ENCODE measurements around the gene IGFBP1. TPM values are rescaled to one million over a fixed set of nuclear protein-coding genes. Genes with fewer than 3 reads are reported as not detected.
A peak's percentile ranks its signal among the peaks of the same experiment; 100 is the strongest.
"Not testable (repeated sequence)": the region's sequence is repeated elsewhere in the genome, so short reads cannot be mapped to it uniquely, and the experiment has no call there.

The IGFBP1 gene
- total RNA-seq: not detected
- polyA plus RNA-seq: not detected

GRCh38 chr7:45888185-45888992, at the start of gene IGFBP1:
TSS of gene IGFBP1 (plus strand) at chr7:45888488. CDS start at chr7:45888653, 165 bp downstream.
- WGBS, 2 donors: 2 to 4% methylated on average over 73 of the region's 73 CpGs
- H3K27me3 ChIP-seq: peaks cover 8 to 49% (median 33%) of the 10 kb centered on the region in 3 donors
- H3K27ac ChIP-seq: no peak within 1 kb of the TSS
- peak within 1 kb of the TSS in 2 of 4 donors; percentile 35 to 36 for H3K4me3 ChIP-seq
- intact Hi-C loops (cut with DNase I): no loop called here
- H3K36me3 ChIP-seq: no peaks in the 10 kb centered on the region
- TF ChIP-seq POLR2AphosphoS5 (IDR thresholded peaks at IDR 0.05) (no peak), EP300 (IDR thresholded peaks at IDR 0.05) (no peak), POLR2A (IDR thresholded peaks at IDR 0.05) (no peak)
- TF ChIP-seq, protein P1, sequence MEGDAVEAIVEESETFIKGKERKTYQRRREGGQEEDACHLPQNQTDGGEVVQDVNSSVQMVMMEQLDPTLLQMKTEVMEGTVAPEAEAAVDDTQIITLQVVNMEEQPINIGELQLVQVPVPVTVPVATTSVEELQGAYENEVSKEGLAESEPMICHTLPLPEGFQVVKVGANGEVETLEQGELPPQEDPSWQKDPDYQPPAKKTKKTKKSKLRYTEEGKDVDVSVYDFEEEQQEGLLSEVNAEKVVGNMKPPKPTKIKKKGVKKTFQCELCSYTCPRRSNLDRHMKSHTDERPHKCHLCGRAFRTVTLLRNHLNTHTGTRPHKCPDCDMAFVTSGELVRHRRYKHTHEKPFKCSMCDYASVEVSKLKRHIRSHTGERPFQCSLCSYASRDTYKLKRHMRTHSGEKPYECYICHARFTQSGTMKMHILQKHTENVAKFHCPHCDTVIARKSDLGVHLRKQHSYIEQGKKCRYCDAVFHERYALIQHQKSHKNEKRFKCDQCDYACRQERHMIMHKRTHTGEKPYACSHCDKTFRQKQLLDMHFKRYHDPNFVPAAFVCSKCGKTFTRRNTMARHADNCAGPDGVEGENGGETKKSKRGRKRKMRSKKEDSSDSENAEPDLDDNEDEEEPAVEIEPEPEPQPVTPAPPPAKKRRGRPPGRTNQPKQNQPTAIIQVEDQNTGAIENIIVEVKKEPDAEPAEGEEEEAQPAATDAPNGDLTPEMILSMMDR (IDR thresholded peaks at IDR 0.05): no peak
- peaks cover 0 to 11% (median 9%) of the 10 kb centered on the region in 4 donors for H3K4me1 ChIP-seq
- no peaks in the 10 kb centered on the region for H3K9me3 ChIP-seq
- no peak for DNase-seq

DNA sequence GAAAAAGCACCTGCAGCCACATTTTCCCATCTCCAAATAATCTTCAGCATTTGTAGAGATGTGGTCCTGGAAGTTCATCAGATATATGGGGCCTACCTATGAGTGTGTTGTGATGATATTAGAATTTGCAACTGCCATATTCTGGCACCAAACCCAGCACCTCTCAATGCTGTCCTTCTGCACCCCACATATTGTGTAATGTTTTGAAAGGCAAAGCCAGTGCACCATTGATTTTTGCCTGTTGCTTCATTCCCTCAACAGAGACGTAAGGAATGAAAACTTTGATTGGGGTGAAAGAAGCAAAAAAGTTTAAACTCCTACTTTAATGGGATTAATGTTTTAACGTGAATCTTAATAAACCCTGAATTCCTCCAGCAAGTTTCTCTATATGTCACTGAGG, 49.4 kb upstream of the IGFBP1 start:
- H3K27ac ChIP-seq; H3K36me3 ChIP-seq; intact Hi-C loops (cut with DNase I); H3K4me3 ChIP-seq; DNase-seq; H3K9me3 ChIP-seq; H3K27me3 ChIP-seq; H3K4me1 ChIP-seq: not testable (repeated sequence)
- WGBS, 2 donors: 69 to 76% methylated on average over 2 of the region's 2 CpGs

GRCh38 chr7:45841926-45842717, 46.2 kb upstream of the IGFBP1 start:
- H3K27me3 ChIP-seq; H3K4me1 ChIP-seq; intact Hi-C loops (cut with DNase I); DNase-seq; H3K36me3 ChIP-seq; H3K27ac ChIP-seq; H3K4me3 ChIP-seq; H3K9me3 ChIP-seq: not testable (repeated sequence)
- WGBS, 2 donors: 54% methylated on average over 4 of the region's 4 CpGs

- H3K27me3 ChIP-seq; intact Hi-C loops (cut with DNase I); DNase-seq; H3K4me1 ChIP-seq; H3K27ac ChIP-seq; H3K9me3 ChIP-seq; H3K36me3 ChIP-seq; H3K4me3 ChIP-seq: not testable (repeated sequence)
- 40 to 66% methylated on average over 5 of the region's 5 CpGs for WGBS, 2 donors
These were observed 41.8 kb upstream of the IGFBP1 start for GRCh38 chr7:45846536-45846935.

DNA sequence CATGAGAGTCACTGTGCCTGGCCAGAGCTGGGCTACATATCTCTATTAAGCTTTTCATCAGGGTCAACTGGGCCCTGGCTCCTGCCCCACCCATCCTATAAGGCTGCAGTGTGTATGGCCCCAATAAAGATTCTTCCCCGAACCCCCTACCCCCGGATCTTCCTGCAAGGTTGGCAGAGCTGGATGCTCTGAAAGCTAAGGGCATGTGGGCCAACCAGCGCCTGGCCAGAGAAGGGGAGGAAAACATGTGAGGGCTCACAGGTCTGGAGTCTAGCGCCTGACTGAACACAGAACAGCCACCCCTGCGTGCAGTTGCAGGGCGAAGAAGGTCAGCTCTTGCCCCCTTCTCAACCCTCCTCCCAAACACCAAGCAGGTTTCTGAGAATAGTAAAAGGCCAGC, 39.6 kb upstream of the IGFBP1 start:
- H3K4me3 ChIP-seq; H3K9me3 ChIP-seq; intact Hi-C loops (cut with DNase I); H3K27ac ChIP-seq; H3K4me1 ChIP-seq; DNase-seq; H3K36me3 ChIP-seq: not testable (repeated sequence)
- 77 to 84% methylated on average over 6 of the region's 6 CpGs for WGBS, 2 donors
- peaks cover 0 to 19% (median 3%) of the 10 kb centered on the region in 3 donors for H3K27me3 ChIP-seq

DNA sequence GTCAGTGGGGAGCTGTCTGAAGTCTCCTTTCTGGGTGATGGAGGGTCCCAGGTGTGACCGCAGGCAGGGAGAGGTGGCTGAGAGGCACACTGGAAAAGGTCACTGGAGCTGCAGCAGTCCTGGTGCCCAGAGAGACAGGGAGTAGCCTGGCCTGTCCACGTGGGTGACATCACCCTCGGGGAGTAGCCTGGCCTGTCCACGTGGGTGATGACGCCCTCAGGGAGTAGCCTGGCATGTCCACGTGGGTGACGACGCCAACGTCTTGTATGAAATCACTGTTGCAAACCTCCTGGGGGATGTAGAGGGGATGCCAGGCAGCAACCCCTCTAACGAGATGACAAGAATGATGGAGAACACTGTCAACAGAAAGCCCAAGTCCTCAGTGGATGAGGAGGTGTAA, 35.3 kb upstream of the IGFBP1 start:
- H3K9me3 ChIP-seq; H3K27ac ChIP-seq; H3K4me1 ChIP-seq; H3K4me3 ChIP-seq; intact Hi-C loops (cut with DNase I); H3K36me3 ChIP-seq; DNase-seq: not testable (repeated sequence)
- 62 to 84% methylated on average over 10 of the region's 10 CpGs for WGBS, 2 donors
- H3K27me3 ChIP-seq: peaks cover 0 to 21% (median 5%) of the 10 kb centered on the region in 3 donors

GRCh38 chr7:45853491-45853890, 34.8 kb upstream of the IGFBP1 start:
- intact Hi-C loops (cut with DNase I); H3K9me3 ChIP-seq; H3K4me3 ChIP-seq; H3K27ac ChIP-seq; H3K4me1 ChIP-seq; H3K36me3 ChIP-seq; DNase-seq: not testable (repeated sequence)
- 78 to 87% methylated on average over 8 of the region's 8 CpGs for WGBS, 2 donors
- H3K27me3 ChIP-seq: peaks cover 0 to 21% (median 5%) of the 10 kb centered on the region in 3 donors

GRCh38 chr7:45855680-45856079, 32.6 kb upstream of the IGFBP1 start:
- H3K36me3 ChIP-seq; H3K9me3 ChIP-seq; H3K27ac ChIP-seq; DNase-seq; intact Hi-C loops (cut with DNase I); H3K4me3 ChIP-seq; H3K4me1 ChIP-seq: not testable (repeated sequence)
- WGBS, 2 donors: 37 to 45% methylated on average over 3 of the region's 3 CpGs
- peaks cover 0 to 19% (median 5%) of the 10 kb centered on the region in 3 donors for H3K27me3 ChIP-seq

- H3K27me3 ChIP-seq: peaks cover 0 to 14% (median 5%) of the 10 kb centered on the region in 3 donors
- H3K36me3 ChIP-seq; H3K4me3 ChIP-seq; DNase-seq; intact Hi-C loops (cut with DNase I); H3K4me1 ChIP-seq; H3K27ac ChIP-seq; H3K9me3 ChIP-seq: not testable (repeated sequence)
- 94 to 97% methylated on average over 4 of the region's 4 CpGs for WGBS, 2 donors
These were observed 31.4 kb upstream of the IGFBP1 start for GRCh38 chr7:45856888-45857287.
